ENCODE data around the gene RASSF3. TPM values are rescaled to one million over a fixed set of nuclear protein-coding genes. Genes with fewer than 3 reads are reported as not detected.

The RASSF3 gene
- total and polyA plus RNA-seq, 2 experiments from 2014 or later = 20.6 to 39.6 TPM

DNA sequence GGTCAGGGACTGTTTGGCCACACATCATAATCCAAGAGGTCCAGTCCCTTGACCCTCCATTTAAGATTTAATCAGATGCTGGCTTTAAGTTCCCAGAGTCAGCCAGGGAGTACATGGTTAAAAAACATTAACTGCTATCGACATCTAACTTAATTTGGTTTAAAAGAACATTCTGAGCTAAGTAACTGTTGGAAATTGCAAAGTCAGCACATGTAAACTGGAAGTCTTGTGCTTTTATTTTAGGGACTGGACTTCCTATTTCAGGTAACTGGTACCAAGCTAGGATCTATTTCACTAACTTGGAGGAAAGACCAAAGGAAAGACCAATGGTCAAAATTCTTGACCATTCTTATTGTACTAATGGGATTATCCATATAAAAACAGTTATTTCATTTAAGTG is 108.4 kb downstream of the RASSF3 start:
- Histone ChIP-seq H3K4me3 (no peak overlapping the region), H3K27ac (ENCODE audit: low read depth) (no peak overlapping the region), H3F3A (replicated peaks; ENCODE audit: low read depth) (no peaks in the 10 kb centered on the region), H2AFZ (no peak overlapping the region), H3K4me1 (ENCODE audit: insufficient read depth) (no peaks in the 10 kb centered on the region), H3K9me2 (ENCODE audit: insufficient read depth) (no peaks in the 10 kb centered on the region), H4K20me1 (replicated peaks; ENCODE audit: insufficient read depth) (no peaks in the 10 kb centered on the region), H3K79me2 (replicated peaks; ENCODE audit: insufficient read depth) (no peaks in the 10 kb centered on the region), H3K27me3 (ENCODE audit: insufficient read depth) (no peaks in the 10 kb centered on the region), H3K36me3 (ENCODE audit: insufficient read depth) (peaks cover 9% of the 10 kb centered on the region; the same call in 1 of the 2 replicates), H3K4me2 (no peak overlapping the region)
- Mint-ChIP-seq H3K27ac (no peak overlapping the region), H3K9me3 (no peaks in the 10 kb centered on the region), H3K4me3 (no peak overlapping the region), H3K4me1 (no peaks in the 10 kb centered on the region), H3K27me3 (ENCODE audit: insufficient read depth, low read depth, poor library complexity) (no peaks in the 10 kb centered on the region), H3K36me3 (ENCODE audit: low read depth) (peaks cover 30% of the 10 kb centered on the region)
- TF ChIP-seq NANOG (IDR thresholded peaks at IDR 0.05; ENCODE audit: borderline replicate concordance) = no peak
- DNase-seq (ENCODE audit: low spot score) (no peak), ATAC-seq (no peak)

DNA sequence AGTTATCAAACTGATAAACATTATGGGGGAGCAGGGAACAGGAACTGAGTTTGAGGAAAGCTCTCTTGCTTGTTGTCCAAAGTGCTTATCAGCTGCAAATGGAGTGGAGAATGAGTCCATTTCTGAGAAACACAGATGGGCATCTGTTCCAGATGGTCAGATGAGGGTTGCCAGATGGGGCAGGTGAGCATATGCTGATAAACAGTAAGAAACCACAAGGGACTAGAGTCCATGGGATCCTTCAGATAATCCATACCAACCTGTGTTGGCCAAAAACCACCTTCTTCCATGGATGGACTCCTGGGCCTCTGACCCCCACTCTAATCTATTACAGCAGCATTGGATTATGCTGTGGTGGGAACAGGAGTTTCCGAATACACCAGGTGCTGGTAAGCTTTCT is 110.6 kb downstream of the RASSF3 start:
- no peaks in the 10 kb centered on the region for H4K20me1 ChIP-seq (replicated peaks; ENCODE audit: insufficient read depth)
- peaks cover 25% of the 10 kb centered on the region for H3K36me3 Mint-ChIP-seq (ENCODE audit: low read depth)
- H3K27ac Mint-ChIP-seq = no peak overlapping the region
- H3K36me3 ChIP-seq (ENCODE audit: insufficient read depth) = peaks cover 9% of the 10 kb centered on the region; the same call in 1 of the 2 replicates
- H3K4me1 ChIP-seq (ENCODE audit: insufficient read depth) = no peaks in the 10 kb centered on the region
- no peaks in the 10 kb centered on the region for H3K9me2 ChIP-seq (ENCODE audit: insufficient read depth)
- no peak for DNase-seq (ENCODE audit: low spot score)
- H3K4me2 ChIP-seq = no peak overlapping the region
- no peaks in the 10 kb centered on the region for H3K79me2 ChIP-seq (replicated peaks; ENCODE audit: insufficient read depth)
- no peak overlapping the region for H3K4me3 ChIP-seq
- H3K27ac ChIP-seq (ENCODE audit: low read depth) = no peak overlapping the region
- H3K4me1 Mint-ChIP-seq = no peaks in the 10 kb centered on the region
- no peak for TF ChIP-seq CREB1 (CRISPR knock-in tag; IDR thresholded peaks at IDR 0.05; ENCODE audit: low read depth)
- no peak for TF ChIP-seq ZNF462 (CRISPR knock-in tag; IDR thresholded peaks at IDR 0.05)
- H3K9me3 Mint-ChIP-seq = no peaks in the 10 kb centered on the region
- no peaks in the 10 kb centered on the region for H3K27me3 Mint-ChIP-seq (ENCODE audit: insufficient read depth, low read depth, poor library complexity)
- no peak overlapping the region for H3K4me3 Mint-ChIP-seq
- H2AFZ ChIP-seq = no peak overlapping the region
- no peaks in the 10 kb centered on the region for H3F3A ChIP-seq (replicated peaks; ENCODE audit: low read depth)
- H3K27me3 ChIP-seq (ENCODE audit: insufficient read depth) = no peaks in the 10 kb centered on the region
- ATAC-seq = no peak
